SIG-M5 treated with dmso at 0.1 percent for 504 hours (cell line): ENCODE data around the gene EARS2.
A peak's percentile ranks its signal among the peaks of the same experiment; 100 is the strongest.
"Not testable (repeated sequence)": the region's sequence is repeated elsewhere in the genome, so short reads cannot be mapped to it uniquely, and the experiment has no call there.

Experiments used
- DNase-seq: peaks from one replicate; lab custom pipeline; 2025; ENCODE audit not compliant: unreplicated experiment; lab: John Stamatoyannopoulos, UW

Gene EARS2

GRCh38 chr16:23570992-23571632 lies 14.0 kb upstream of the EARS2 start:
- peak; percentile 90 for DNase-seq

DNA sequence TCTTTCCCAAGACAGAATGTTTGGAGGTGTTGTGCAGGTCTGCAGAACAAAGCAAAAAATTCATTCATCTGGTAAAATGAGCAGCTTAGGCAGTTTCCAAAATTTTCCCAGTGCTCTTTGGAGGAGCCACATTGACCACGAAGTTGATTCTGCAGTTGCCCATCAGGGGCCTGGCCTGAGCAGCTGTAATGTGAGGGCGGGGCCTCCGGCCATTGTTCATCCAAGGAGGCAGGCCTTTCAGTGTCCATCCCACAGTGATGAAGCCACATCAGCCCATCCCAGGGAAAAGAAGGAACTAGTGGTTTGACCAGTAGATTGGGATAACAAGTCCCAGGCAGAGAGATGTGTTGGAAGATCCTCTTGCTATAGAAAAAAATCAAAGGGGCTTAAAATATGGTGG lies 10.5 kb upstream of the EARS2 start:
- no peak for DNase-seq

DNA sequence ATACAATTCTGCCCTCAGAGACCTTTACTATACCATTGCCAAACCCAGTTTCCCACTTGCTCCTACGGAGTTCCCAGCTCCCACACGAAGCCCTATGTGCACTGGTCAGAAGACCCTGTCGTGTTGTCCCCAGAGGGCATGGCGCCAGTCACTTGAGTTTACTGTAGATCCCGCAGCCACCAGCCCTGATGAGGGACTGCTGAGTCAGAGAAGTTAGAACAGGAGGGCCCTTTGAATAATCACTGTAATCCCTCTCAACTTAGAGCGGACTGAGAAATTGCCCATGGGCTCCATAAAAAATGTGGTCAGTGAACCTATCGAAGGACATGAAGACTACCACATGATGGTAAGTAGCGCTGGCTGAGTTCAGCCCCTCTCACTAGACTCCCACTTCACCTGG lies 9.6 kb upstream of the EARS2 start:
- no peak for DNase-seq

DNA sequence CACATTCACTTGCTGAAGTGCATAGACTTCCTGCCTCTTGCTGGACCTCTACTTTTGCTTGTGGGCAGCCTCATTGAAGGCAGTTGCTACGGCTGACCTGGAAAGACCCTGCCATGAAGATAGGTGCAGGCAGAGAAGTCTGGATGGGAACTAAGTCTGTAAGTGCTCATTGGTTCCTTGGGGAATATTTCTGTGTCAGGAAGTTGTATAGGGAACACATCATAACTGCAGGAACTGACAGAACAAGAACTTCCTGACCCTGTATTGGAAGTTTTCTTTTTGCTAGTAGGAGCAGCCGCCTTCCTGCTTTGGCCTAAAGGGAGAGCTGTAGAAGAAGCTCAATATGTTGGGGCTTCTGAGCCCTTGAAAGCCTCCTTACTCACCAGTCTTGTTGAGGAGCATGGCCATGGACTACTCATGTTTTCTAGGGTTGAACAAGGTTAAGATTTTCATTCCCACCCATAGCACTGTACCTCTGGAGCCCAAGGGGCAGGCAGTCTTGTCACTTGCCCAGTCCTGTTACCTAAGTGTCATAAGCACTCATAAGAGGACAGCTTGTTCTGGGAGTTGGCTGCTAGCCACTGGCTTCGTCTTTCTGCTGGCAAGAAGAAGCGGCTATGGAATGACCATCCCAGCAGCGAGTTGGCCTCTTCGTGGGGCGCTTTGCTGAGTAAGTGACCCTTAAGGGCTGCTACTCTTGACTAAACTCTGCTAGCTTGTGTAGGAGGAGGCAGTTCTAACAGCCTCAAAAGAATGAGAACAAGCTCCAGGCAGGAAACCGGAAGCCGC lies 7.6 kb upstream of the EARS2 start:
- no peak for DNase-seq

DNA sequence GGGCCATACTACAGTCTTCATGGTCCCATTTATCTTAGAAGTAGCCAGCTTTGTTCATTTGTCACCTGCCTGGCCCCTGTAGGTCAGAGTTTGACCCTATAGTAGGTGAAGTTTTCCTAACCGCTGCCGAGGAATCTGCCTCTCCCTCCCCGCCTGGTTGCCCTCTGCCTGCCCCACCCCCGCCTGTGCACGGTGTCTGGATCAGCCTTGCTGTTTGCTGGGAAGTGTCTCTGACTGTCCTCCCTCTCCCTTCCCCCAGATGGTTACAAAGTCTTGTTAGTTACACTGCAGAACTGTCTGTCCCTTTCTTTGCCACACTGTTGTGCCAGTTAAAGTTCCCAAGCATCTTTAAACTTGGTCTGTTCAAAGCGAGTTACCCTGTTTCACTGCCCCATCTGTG lies 6.0 kb upstream of the EARS2 start:
- no peak for DNase-seq

GRCh38 chr16:23562505-23562904 lies 5.4 kb upstream of the EARS2 start:
- DNase-seq, result no peak

GRCh38 chr16:23561586-23561985 lies 4.4 kb upstream of the EARS2 start:
- DNase-seq, result no peak

GRCh38 chr16:23557779-23558702 lies 891 bp upstream of the EARS2 start:
- peak; percentile 6 for DNase-seq

GRCh38 chr16:23554536-23554935 lies 2.6 kb downstream of the EARS2 start:
- no peak for DNase-seq

GRCh38 chr16:23552161-23552560 lies 5.0 kb downstream of the EARS2 start:
- no peak for DNase-seq

DNA sequence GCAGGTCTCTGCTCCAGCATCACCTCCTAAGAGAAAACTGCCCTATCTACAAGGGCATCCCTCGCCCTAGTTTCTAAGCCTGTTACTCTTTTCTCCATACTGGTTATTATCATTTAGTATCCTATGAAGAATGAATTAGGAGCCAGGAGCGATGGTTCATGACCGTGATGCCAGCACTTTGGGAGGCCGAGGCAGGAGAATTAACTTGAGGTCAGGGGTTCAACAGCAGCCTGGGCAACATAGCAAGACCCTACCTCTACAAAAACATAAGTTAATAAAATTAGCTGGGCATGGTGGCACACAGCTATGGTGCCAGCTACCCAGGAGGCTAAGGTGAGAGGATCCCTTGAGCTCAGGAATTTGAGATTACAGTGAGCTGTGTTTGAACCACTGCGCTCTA lies 7.2 kb downstream of the EARS2 start:
- no peak for DNase-seq

DNA sequence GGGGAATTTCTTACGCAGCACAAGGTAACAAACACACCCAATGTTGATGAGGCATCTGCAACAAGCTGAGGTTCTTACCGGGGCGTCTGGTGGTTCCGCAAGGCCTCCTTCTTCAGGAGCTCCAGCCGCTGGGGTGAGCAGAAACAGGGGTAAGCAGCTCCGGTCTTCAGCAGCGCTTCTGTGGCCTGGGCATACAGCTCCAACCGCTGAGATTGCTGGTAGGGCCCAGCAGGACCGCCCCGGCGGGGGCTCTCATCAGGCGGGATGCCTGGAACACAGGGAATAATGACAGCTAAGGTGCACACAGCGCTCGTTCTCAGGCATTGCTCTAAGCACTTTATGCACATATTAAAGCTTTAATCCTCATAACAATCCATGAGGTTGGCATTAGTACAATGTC lies 12.7 kb downstream of the EARS2 start:
- no peak for DNase-seq

- DNase-seq, result not testable (repeated sequence)
Measured at GRCh38 chr16:23540817-23541178, 16.4 kb downstream of the EARS2 start.

DNA sequence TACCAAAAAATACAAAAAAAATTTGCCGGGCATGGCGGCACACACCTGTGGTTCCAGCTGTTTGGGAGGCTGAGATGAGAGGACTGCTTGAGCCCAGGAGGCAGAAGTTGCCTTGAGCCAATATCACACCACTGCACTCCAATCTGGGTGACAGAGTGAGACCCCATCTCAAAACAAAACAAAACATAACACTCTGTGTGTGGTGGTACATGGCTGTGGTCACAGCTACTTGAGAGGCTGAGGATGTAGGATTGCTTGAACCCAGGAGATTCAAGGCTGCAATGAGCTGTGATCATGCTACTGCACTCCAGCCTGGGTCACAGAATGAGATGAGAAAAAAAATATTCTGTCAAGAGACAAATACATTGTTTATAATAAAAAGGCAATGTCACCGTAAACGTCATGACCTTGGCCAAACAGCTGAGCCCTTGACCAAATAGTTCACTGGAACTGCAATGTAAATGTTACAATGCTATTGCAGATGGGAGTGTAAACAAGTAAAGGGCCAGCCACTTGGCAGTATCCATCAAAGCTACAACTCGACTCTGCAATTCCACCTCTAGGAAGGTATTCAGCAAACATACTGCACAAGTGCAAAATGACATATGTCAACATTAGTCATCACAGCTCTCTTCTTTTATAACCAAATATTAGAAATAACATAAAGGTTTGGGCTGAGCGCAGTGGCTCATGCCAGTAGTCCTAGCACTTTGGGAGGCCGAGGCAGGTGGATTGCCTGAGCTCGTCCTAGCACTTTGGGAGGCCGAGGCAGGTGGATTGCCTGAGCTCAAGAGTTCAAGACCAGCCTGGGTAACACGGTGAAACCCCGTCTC lies 16.9 kb downstream of the EARS2 start:
- peak; percentile 58 for DNase-seq

GRCh38 chr16:23538919-23539278 lies 18.3 kb downstream of the EARS2 start:
- no peak for DNase-seq

DNA sequence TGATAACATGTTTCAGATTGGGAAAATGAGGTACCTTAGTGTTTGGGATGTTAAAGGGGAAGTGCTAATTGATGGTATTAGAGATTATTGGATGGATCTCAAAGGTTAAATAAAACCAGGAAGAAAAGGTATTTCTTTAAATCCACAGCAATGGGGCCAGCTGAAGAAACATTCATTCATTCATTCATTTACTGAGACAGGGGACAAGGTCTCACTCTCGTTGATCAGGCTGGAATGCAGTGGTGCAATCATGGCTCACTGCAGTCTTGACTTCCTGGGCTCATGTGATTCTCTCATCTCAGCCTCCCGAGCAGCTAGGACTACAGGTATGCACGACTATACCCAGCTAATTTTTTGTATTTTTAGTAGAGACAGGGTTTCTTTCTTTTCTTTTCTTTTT lies 19.8 kb downstream of the EARS2 start:
- no peak for DNase-seq

GRCh38 chr16:23535901-23536300 lies 21.2 kb downstream of the EARS2 start:
- DNase-seq, result no peak

- no peak for DNase-seq
Measured at GRCh38 chr16:23534868-23535860, 22.0 kb downstream of the EARS2 start.

DNA sequence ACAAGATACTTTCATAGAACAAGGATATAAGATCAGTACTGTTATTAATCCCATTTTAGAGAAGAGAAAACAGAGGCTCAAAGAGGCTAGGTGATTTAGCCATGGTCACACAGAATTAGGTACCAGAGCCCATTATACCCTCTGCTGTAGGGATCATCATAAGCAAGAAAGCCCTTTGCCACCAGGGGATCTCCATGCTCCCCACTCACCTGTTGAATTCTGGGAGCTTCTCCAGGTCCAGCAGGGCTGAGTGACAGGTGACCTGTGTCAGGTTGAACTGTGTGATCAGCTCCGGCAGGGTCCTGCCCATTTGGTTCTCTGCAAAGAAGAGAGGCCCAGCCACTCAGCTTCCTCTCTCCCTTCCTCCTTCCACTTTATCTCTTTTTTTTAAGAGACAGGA lies 24.7 kb downstream of the EARS2 start:
- DNase-seq, result no peak

DNA sequence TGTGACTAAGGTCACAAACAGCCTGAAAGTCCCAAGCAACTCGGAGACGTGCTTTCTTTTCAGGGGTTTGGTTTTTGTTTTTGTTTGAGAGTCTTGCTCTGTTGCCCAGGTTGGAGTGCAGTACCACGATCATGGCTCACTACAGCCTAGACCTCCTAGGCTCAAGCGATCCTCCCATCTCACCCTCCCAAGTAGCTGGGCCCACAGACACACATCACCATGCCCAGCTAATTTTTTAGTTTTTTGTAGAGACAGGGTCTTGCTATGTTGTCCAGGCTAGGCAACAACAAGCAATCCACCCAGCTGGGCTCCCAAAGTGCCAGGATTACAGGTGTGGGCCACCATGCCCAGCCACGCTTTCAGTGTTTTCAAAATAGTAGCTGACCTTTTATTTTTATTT lies 27.1 kb downstream of the EARS2 start:
- no peak for DNase-seq
